HUES48 (cell line): Measurements from ENCODE around the gene THRB.

Experiments used
- H3K27ac ChIP-seq: one replicate; pipeline ENCODE4 v1.7.0; 2013; ENCODE audit warnings: low read depth, low read length, inconsistent platforms
- H3K27me3 ChIP-seq: 2 replicates; pipeline ENCODE4 v1.6.1; 2013; ENCODE audit warnings: mild to moderate bottlenecking, low read length; ENCODE audit not compliant: control insufficient read depth, insufficient read depth
- H3K36me3 ChIP-seq: 2 replicates; pipeline ENCODE4 v1.6.1; 2013; ENCODE audit warnings: low read length; ENCODE audit not compliant: control insufficient read depth, insufficient read depth
- H3K4me1 ChIP-seq: 2 replicates; pipeline ENCODE4 v1.6.1; 2013; ENCODE audit warnings: mild to moderate bottlenecking, low read length; ENCODE audit not compliant: control insufficient read depth, insufficient read depth
- H3K4me3 ChIP-seq: 2 replicates; pipeline ENCODE4 v1.5.1; 2013; ENCODE audit warnings: mild to moderate bottlenecking, low read depth, low read length
- H3K9ac ChIP-seq: 2 replicates; pipeline ENCODE4 v1.6.1; 2013; ENCODE audit warnings: mild to moderate bottlenecking, low read depth, low read length, moderate library complexity
- H3K9me3 ChIP-seq: 2 replicates; pipeline ENCODE4 v1.6.1; 2013; ENCODE audit warnings: low read length; ENCODE audit not compliant: control insufficient read depth, insufficient read depth

The THRB gene

GRCh38 chr3:24523988-24524727, 29.5 kb upstream of the THRB start:
- Histone ChIP-seq H3K4me1 (peaks cover 12% of the 10 kb centered on the region), H3K9me3 (no peaks in the 10 kb centered on the region), H3K27me3 (peaks cover 55% of the 10 kb centered on the region), H3K4me3 (no peak overlapping the region), H3K9ac (no peak overlapping the region), H3K36me3 (no peaks in the 10 kb centered on the region), H3K27ac (no peak overlapping the region)

GRCh38 chr3:24523215-24523614, 28.6 kb upstream of the THRB start:
- Histone ChIP-seq H3K4me1 (peaks cover 21% of the 10 kb centered on the region), H3K9ac (no peak overlapping the region), H3K27me3 (peaks cover 64% of the 10 kb centered on the region), H3K4me3 (no peak overlapping the region), H3K9me3 (no peaks in the 10 kb centered on the region), H3K27ac (no peak overlapping the region), H3K36me3 (no peaks in the 10 kb centered on the region)

GRCh38 chr3:24522146-24522579, 27.5 kb upstream of the THRB start:
- Histone ChIP-seq H3K27ac (no peak overlapping the region), H3K4me1 (peaks cover 21% of the 10 kb centered on the region), H3K9me3 (no peaks in the 10 kb centered on the region), H3K36me3 (no peaks in the 10 kb centered on the region), H3K27me3 (peaks cover 69% of the 10 kb centered on the region), H3K4me3 (peak overlapping the region; percentile 70), H3K9ac (no peak overlapping the region)

- H3K27ac ChIP-seq, result no peak overlapping the region
- H3K27me3 ChIP-seq, result peaks cover 69% of the 10 kb centered on the region
Measured at GRCh38 chr3:24521420-24522145, 26.9 kb upstream of the THRB start.

DNA sequence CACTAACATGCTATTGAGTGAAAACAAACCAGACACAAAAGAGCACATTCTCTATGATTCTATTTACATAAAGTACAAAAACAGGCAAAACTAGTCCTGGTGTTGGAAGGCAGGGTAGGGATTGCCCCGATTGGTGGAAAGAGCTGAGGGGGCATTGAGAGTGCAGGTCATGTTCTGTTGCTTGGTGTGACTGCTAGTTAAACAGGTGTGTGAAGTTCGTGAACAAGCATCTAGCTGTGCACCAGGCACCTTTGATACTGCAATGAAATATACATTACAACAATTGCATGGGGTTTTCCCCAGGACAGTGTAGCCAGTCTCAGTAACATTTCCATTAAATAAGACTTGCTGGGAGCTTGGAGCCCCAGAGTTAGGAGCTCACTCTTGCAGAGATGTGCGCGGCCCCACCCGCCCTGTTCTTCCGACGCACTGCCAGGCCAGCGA, 26.3 kb upstream of the THRB start:
- no peaks in the 10 kb centered on the region for H3K9me3 ChIP-seq
- H3K36me3 ChIP-seq, result no peaks in the 10 kb centered on the region
- H3K4me3 ChIP-seq, result peak overlapping the region; percentile 70
- H3K27me3 ChIP-seq, result peaks cover 69% of the 10 kb centered on the region
- H3K9ac ChIP-seq, result no peak overlapping the region
- no peak overlapping the region for H3K27ac ChIP-seq
- peaks cover 21% of the 10 kb centered on the region for H3K4me1 ChIP-seq

More at GRCh38 chr3:24521420-24522145, 26.9 kb upstream of the THRB start:
- Histone ChIP-seq H3K4me1 (peaks cover 21% of the 10 kb centered on the region), H3K4me3 (peak overlapping the region; percentile 70), H3K9me3 (no peaks in the 10 kb centered on the region), H3K36me3 (no peaks in the 10 kb centered on the region), H3K9ac (0 out of 2 replicates have a peak overlapping the region, but pooled peaks have one; percentile 28)

GRCh38 chr3:24520101-24520495, 25.4 kb upstream of the THRB start:
- H3K27ac ChIP-seq, result no peak overlapping the region
- H3K4me3 ChIP-seq, result no peak overlapping the region
- peaks cover 21% of the 10 kb centered on the region for H3K4me1 ChIP-seq
- H3K9me3 ChIP-seq, result no peaks in the 10 kb centered on the region
- H3K36me3 ChIP-seq, result no peaks in the 10 kb centered on the region
- peaks cover 69% of the 10 kb centered on the region for H3K27me3 ChIP-seq
- H3K9ac ChIP-seq, result no peak overlapping the region

GRCh38 chr3:24519368-24520100, 24.9 kb upstream of the THRB start:
- Histone ChIP-seq H3K36me3 (no peaks in the 10 kb centered on the region), H3K4me3 (peak overlapping the region; percentile 27), H3K9me3 (no peaks in the 10 kb centered on the region), H3K4me1 (peaks cover 21% of the 10 kb centered on the region), H3K27ac (no peak overlapping the region), H3K9ac (no peak overlapping the region), H3K27me3 (peaks cover 68% of the 10 kb centered on the region)

DNA sequence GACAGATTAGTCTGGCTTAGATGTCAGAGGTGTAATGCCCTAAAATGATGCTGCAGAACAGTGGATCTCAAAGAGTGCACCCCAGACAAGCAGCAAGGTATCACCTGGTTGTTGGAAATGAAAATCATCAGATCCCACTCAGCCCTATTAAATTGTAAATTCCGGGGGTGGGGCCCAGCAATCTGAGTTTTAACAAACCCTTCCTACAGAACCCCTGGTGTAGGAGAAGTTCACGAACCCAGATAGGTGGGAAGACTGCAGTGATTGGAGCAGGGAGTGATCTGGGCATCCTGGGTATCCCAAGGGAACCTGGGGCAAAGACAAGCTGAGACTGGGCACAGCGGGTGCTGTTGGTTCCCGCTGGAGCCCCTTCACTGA, 24.3 kb upstream of the THRB start:
- H3K9ac ChIP-seq, result no peak overlapping the region
- peaks cover 62% of the 10 kb centered on the region for H3K27me3 ChIP-seq
- no peaks in the 10 kb centered on the region for H3K9me3 ChIP-seq
- H3K4me1 ChIP-seq, result peaks cover 21% of the 10 kb centered on the region
- H3K4me3 ChIP-seq, result peak overlapping the region; percentile 27; the same call in 1 of the 2 replicates
- no peaks in the 10 kb centered on the region for H3K36me3 ChIP-seq
- no peak overlapping the region for H3K27ac ChIP-seq

DNA sequence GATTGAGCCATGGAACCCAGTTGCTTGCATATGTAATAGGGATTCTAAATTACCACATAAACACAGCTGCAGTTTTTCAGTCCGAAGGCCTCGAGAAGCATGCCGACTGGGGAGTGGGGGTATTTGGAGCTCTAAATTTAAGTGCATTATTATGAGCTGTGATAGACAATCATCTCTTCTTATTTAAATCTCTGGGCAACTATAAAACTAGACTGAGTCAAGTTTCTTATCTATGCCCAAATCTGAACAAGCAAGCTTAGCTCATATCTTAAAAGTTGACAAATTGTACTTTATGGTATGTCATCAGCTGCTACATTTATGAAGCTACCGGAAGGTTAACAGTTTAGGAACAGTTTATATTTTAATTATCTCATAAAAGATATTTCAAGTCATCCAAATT, 19.5 kb upstream of the THRB start:
- Histone ChIP-seq H3K9ac (no peak overlapping the region), H3K27me3 (peaks cover 14% of the 10 kb centered on the region), H3K4me3 (no peak overlapping the region), H3K27ac (no peak overlapping the region), H3K9me3 (no peaks in the 10 kb centered on the region), H3K36me3 (no peaks in the 10 kb centered on the region), H3K4me1 (peaks cover 11% of the 10 kb centered on the region)

- H3K4me3 ChIP-seq, result no peak overlapping the region
- H3K4me1 ChIP-seq, result 0 out of 2 replicates have a peak, but pooled peaks cover 5% of the 10 kb centered on the region
- H3K27me3 ChIP-seq, result peaks cover 7% of the 10 kb centered on the region
- H3K9ac ChIP-seq, result no peak overlapping the region
- H3K9me3 ChIP-seq, result no peaks in the 10 kb centered on the region
- no peaks in the 10 kb centered on the region for H3K36me3 ChIP-seq
- H3K27ac ChIP-seq, result no peak overlapping the region
Measured at GRCh38 chr3:24513463-24513862, 18.8 kb upstream of the THRB start.
